Mesothelial cell of epicardium (in vitro differentiated cells): Measurements from ENCODE around the gene ADM2. TPM values are rescaled to one million over a fixed set of nuclear protein-coding genes. Genes with fewer than 3 reads are reported as not detected.
A peak's percentile ranks its signal among the peaks of the same experiment; 100 is the strongest.

ENCODE experiments used
- DNase-seq, 2 experiments: peaks; one replicate each; pipeline ENCODE4 v3.0.0; 2021; ENCODE audit warnings: low spot score in 2 of 2; ENCODE audit not compliant: unreplicated experiment in 2 of 2
- H3K27ac Mint-ChIP-seq: 2 replicates; pipeline ENCODE4 v1.8.0; 2021; ENCODE audit warnings: mixed read lengths
- H3K27me3 Mint-ChIP-seq: 2 replicates; pipeline ENCODE4 v1.8.0; 2021; ENCODE audit warnings: low read depth, mixed read lengths
- H3K36me3 Mint-ChIP-seq: 2 replicates; pipeline ENCODE4 v1.8.0; 2021; ENCODE audit warnings: mixed read lengths
- H3K4me1 Mint-ChIP-seq: 2 replicates; pipeline ENCODE4 v1.8.0; 2021; ENCODE audit warnings: mixed read lengths
- H3K4me3 Mint-ChIP-seq: 2 replicates; pipeline ENCODE4 v1.8.0; 2021; ENCODE audit warnings: mild to moderate bottlenecking, moderate library complexity, mixed read lengths
- H3K9me3 Mint-ChIP-seq: 2 replicates; pipeline ENCODE4 v1.8.0; 2021; ENCODE audit warnings: mixed read lengths
- CTCF ChIP-seq: fragments of 200-600 bp; sonication (generic); IDR thresholded peaks from one replicate; pipeline ENCODE4 v1.5.0; 2021; ENCODE audit warnings: antibody characterized with exemption; ENCODE audit not compliant: unreplicated experiment
- total RNA-seq: library from RNA; stranded (reverse); gene quantifications from 3 replicates; pipeline ENCODE4 v1.2.1, GENCODE V29; 2021

ADM2 gene
- total RNA-seq, 1 donor from 2014 or later = 1.4 TPM

DNA sequence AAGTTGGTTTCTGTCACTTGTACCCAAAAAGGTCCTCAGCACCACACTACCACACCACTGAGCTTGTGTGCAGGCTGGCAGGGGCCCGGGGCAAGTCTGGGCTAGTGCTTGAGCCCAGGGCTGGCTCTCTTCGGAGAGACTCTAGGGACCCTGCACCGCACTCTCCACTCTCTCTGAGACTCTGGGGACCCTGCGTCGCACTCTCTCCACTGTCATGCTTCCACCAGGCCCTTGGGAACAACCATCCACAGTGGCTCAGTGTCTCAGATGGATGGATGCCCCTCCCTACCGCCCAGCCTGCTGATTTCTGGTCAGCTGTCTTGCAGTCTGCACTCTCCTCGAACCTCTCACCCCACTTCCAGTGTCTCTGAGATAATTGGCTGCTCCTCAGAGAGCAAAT, 4.5 kb upstream of the ADM2 start:
- Mint-ChIP-seq H3K27ac (peak overlapping the region; percentile 50), H3K36me3 (no peaks in the 10 kb centered on the region), H3K27me3 (peaks cover 31% of the 10 kb centered on the region), H3K4me1 (peaks cover 28% of the 10 kb centered on the region), H3K9me3 (no peaks in the 10 kb centered on the region), H3K4me3 (peak overlapping the region; percentile 66)
- no peak for DNase-seq
- TF ChIP-seq CTCF = no peak

DNA sequence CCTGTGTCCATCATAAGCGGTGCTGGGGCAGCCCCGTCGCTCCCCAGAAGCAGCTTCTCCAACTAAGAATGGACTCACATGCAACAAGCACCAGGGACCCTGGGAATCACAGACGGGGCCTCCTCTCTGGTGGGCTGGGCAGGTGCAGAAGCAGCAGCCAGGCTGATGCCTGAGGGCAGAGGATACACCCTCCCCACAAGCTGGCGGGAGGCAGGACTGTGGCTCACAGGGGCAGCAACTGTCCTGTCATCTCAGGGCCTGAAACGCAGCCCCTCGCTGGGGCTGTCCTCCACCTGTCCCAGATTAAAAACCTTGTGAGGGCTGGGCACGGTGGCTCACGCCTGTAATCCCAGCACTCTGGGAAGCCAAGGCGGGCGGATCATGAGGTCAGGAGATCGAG, 3.4 kb upstream of the ADM2 start:
- no peak for TF ChIP-seq CTCF
- DNase-seq = no peak
- Mint-ChIP-seq H3K27ac (no peak overlapping the region), H3K4me3 (no peak overlapping the region), H3K27me3 (peaks cover 37% of the 10 kb centered on the region), H3K9me3 (no peaks in the 10 kb centered on the region), H3K4me1 (peaks cover 26% of the 10 kb centered on the region), H3K36me3 (no peaks in the 10 kb centered on the region)

- DNase-seq = no peak
- Mint-ChIP-seq H3K36me3 (no peaks in the 10 kb centered on the region), H3K4me3 (peak overlapping the region; percentile 56), H3K27ac (no peak overlapping the region), H3K4me1 (peaks cover 13% of the 10 kb centered on the region), H3K9me3 (no peaks in the 10 kb centered on the region), H3K27me3 (peaks cover 45% of the 10 kb centered on the region)
- no peak for TF ChIP-seq CTCF
Measured at GRCh38 chr22:50479721-50480120, 1.6 kb upstream of the ADM2 start.

DNA sequence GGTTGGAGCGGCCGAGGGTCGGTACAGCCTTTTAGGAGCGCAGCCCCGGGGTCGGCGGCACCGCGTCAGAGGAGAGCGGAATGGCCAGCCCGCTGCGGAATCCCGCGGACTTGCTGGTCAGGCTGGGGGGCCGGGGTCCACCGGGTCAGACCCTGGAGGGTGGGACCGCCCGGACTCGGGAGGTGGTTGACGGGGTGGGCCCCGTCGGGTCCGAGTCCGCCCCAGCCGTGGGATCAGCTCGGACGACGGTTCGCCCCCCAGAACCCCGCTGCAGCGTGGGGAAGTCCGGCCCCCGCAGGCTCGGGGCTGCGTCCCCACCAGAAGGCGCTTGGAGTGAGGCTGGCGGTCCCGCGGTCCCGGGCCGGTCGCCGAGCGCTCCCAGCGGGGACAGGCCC, 301 bp upstream of the ADM2 start:
- no peak for DNase-seq
- Mint-ChIP-seq H3K4me1 (peaks cover 9% of the 10 kb centered on the region), H3K9me3 (no peaks in the 10 kb centered on the region), H3K36me3 (no peaks in the 10 kb centered on the region), H3K27ac (no peak overlapping the region), H3K27me3 (peaks cover 52% of the 10 kb centered on the region), H3K4me3 (peak overlapping the region; percentile 50)
- TF ChIP-seq CTCF = no peak

- H3K27me3 Mint-ChIP-seq = peaks cover 55% of the 10 kb centered on the region
- H3K9me3 Mint-ChIP-seq = no peaks in the 10 kb centered on the region
- H3K36me3 Mint-ChIP-seq = no peaks in the 10 kb centered on the region
- no peak for DNase-seq
- H3K4me1 Mint-ChIP-seq = no peaks in the 10 kb centered on the region
- TF ChIP-seq CTCF = no peak
- H3K27ac Mint-ChIP-seq = no peak overlapping the region
- peak overlapping the region; percentile 53 for H3K4me3 Mint-ChIP-seq
Measured at GRCh38 chr22:50482107-50483074, 1.0 kb downstream of the ADM2 start.
